Thoracic aorta (tissue), 2 donors: ENCODE data around the gene TRABD2A. TPM values are rescaled to one million over a fixed set of nuclear protein-coding genes. Genes with fewer than 3 reads are reported as not detected.
"Not testable (repeated sequence)": the region's sequence is repeated elsewhere in the genome, so short reads cannot be mapped to it uniquely, and the experiment has no call there.

Source experiments
- ATAC-seq: fragments of 150-250 bp; one replicate; pipeline ENCODE4 v1.8.0; 2017; ENCODE audit warnings: low read depth; ENCODE audit not compliant: insufficient number of reproducible peaks, low FRiP score
- DNase-seq: peaks from one replicate; pipeline ENCODE4 v3.0.0-alpha.2; 2020; ENCODE audit warnings: low spot score
- H3K27ac ChIP-seq, 2 donors: fragments of 200-600 bp; sonication (generic); 1 replicate in 1 of 2; 2 replicates in 1 of 2; pipeline ENCODE4 v1.5.1; 2016; ENCODE audit warnings: mild to moderate bottlenecking in 2 of 2, moderate library complexity in 2 of 2
- H3K27me3 ChIP-seq: fragments of 200-600 bp; sonication (generic); replicated peaks from 2 replicates; pipeline ENCODE4 v1.6.0; 2016; ENCODE audit warnings: mild to moderate bottlenecking; ENCODE audit not compliant: insufficient read depth
- H3K36me3 ChIP-seq: fragments of 200-600 bp; sonication (generic); one replicate; pipeline ENCODE4 v1.5.1; 2016
- H3K4me1 ChIP-seq, 2 donors: fragments of 200-600 bp; sonication (generic); 1 replicate in 1 of 2; 2 replicates in 1 of 2; pipeline versions ENCODE4 v1.5.1 to v1.6.0; 2016; ENCODE audit warnings: low read depth in 2 of 2, mild to moderate bottlenecking in 1 of 2; ENCODE audit not compliant: control insufficient read depth in 1 of 2
- H3K4me3 ChIP-seq: fragments of 200-600 bp; sonication (generic); 2 replicates; pipeline ENCODE4 v1.5.1; 2016; ENCODE audit warnings: mild to moderate bottlenecking
- H3K9me3 ChIP-seq: fragments of 200-600 bp; sonication (generic); 2 replicates; pipeline ENCODE4 v1.5.1; 2016
- CTCF ChIP-seq: fragments of 200-600 bp; sonication (generic); IDR thresholded peaks from one replicate; pipeline ENCODE4 v1.5.1; 2019; ENCODE audit warnings: antibody characterized with exemption
- total RNA-seq, 2 donors: library from RNA; depleted of rRNA; stranded (reverse); fragments of >200 nt; gene quantifications; one replicate each; pipeline versions ENCODE4 v1.1.0 to v1.2.3, GENCODE V29; 2016

Gene TRABD2A
- total RNA-seq, 2 donors from 2014 or later, result 0.54 to 1.8 TPM

GRCh38 chr2:84776011-84776410 lies 104.9 kb downstream of the TRABD2A start:
- H3K9me3 ChIP-seq, result peaks cover 6% of the 10 kb centered on the region
- H3K4me3 ChIP-seq, result no peak overlapping the region
- DNase-seq (no peak), ATAC-seq (no peak)
- no peaks in the 10 kb centered on the region for H3K36me3 ChIP-seq
- H3K4me1 ChIP-seq, result no peaks in the 10 kb centered on the region
- TF ChIP-seq CTCF, result no peak
- H3K27me3 ChIP-seq, result no peaks in the 10 kb centered on the region
- H3K27ac ChIP-seq, result no peak overlapping the region

- not testable (repeated sequence) for ATAC-seq, DNase-seq, H3K27me3 ChIP-seq, H3K4me1 ChIP-seq, H3K9me3 ChIP-seq, H3K4me3 ChIP-seq, H3K36me3 ChIP-seq, H3K27ac ChIP-seq
These were observed 107.3 kb downstream of the TRABD2A start for GRCh38 chr2:84773562-84773961.

Other genes with a start within 250 kb of the TRABD2A start
- gene TMSB10, start 24.6 kb upstream of the TRABD2A start, total RNA-seq, result 1,000 to 10,000 TPM; 1,865 to 2,172 TPM
- 10 to 100 TPM; 40.6 to 46.7 TPM for gene KCMF1, start 90.1 kb upstream of the TRABD2A start, total RNA-seq